HG02970 (cell line): ENCODE data around the gene RAD23A.
"Not testable (repeated sequence)": the region's sequence is repeated elsewhere in the genome, so short reads cannot be mapped to it uniquely, and the experiment has no call there.

Source experiments
- ATAC-seq: cut with Tn5 transposase; IDR thresholded peaks from one replicate; pipeline ENCODE4 v1.9.1; 2021; ENCODE audit warnings: mild to moderate bottlenecking, moderate library complexity, moderate number of reproducible peaks; ENCODE audit not compliant: unreplicated experiment, low FRiP score

The RAD23A gene

GRCh38 chr19:12937093-12937926 is 8.4 kb upstream of the RAD23A start:
- ATAC-seq = no peak

GRCh38 chr19:12937927-12938778 is 7.5 kb upstream of the RAD23A start, which contains the start of gene CALR:
CALR (plus strand) TSS chr19:12938609; CDS start chr19:12938680, 71 bp downstream.
- peak; percentile 82 for ATAC-seq

GRCh38 chr19:12938779-12939601 is 6.7 kb upstream of the RAD23A start:
- ATAC-seq = peak; percentile 1

GRCh38 chr19:12939975-12940423 is 5.7 kb upstream of the RAD23A start:
- ATAC-seq = no peak

GRCh38 chr19:12940897-12941296 is 4.8 kb upstream of the RAD23A start:
- ATAC-seq = no peak

- ATAC-seq = no peak
These were observed 2.1 kb upstream of the RAD23A start for GRCh38 chr19:12943437-12944044.

GRCh38 chr19:12944104-12944674 is 1.5 kb upstream of the RAD23A start:
- no peak for ATAC-seq

- peak; percentile 37 for ATAC-seq
These were observed 545 bp downstream of the RAD23A start for GRCh38 chr19:12946092-12946721.

GRCh38 chr19:12946731-12947496 is 1.3 kb downstream of the RAD23A start:
- no peak for ATAC-seq

- ATAC-seq = no peak
These were observed 2.3 kb downstream of the RAD23A start for GRCh38 chr19:12947702-12948611.

GRCh38 chr19:12948612-12949362 is 3.1 kb downstream of the RAD23A start:
- no peak for ATAC-seq

GRCh38 chr19:12949363-12950283 is 4.0 kb downstream of the RAD23A start:
- no peak for ATAC-seq

GRCh38 chr19:12952050-12952449 is 6.4 kb downstream of the RAD23A start:
- ATAC-seq = not testable (repeated sequence)

GRCh38 chr19:12952488-12953137 is 7.0 kb downstream of the RAD23A start:
- no peak for ATAC-seq

- ATAC-seq = no peak
These were observed 7.6 kb downstream of the RAD23A start for GRCh38 chr19:12953138-12953798.
